H1 (cell line): ENCODE data around the gene GRIP2. TPM values are rescaled to one million over a fixed set of nuclear protein-coding genes. Genes with fewer than 3 reads are reported as not detected.

Experiments
- CTCF ChIA-PET: fragments of 300-600 bp; sonication (Branson Sonifier 250); formaldehyde crosslinking; loops from one replicate; lab custom pipeline; 2021; ENCODE audit not compliant: partially characterized antibody; lab: Charles Lee
- POLR2A ChIA-PET: fragments of 300-600 bp; sonication (Branson Sonifier 250); formaldehyde crosslinking; loops from one replicate; lab custom pipeline; 2021; ENCODE audit warnings: inconsistent platforms; ENCODE audit not compliant: partially characterized antibody; lab: Charles Lee
- DNase-seq, 2 experiments: peaks; one replicate each; pipeline versions ENCODE4 v3.0.0 to v3.0.0-alpha.2; 2010 to 2022; ENCODE audit warnings: low spot score in 2 of 2, low read depth in 1 of 2, mixed read lengths in 1 of 2
- FAIRE-seq: peaks from 2 replicates; lab custom pipeline; 2011; peaks lifted over from hg19 to GRCh38; lab: Jason Lieb, UNC
- H2AFZ ChIP-seq: 2 replicates; pipeline ENCODE4 v1.8.1; 2012; ENCODE audit warnings: low read length, inconsistent platforms
- H2AK5ac ChIP-seq: 2 replicates; pipeline ENCODE4 v1.6.1; 2013; ENCODE audit warnings: low read depth, low read length
- H2BK120ac ChIP-seq: replicated peaks from 2 replicates; pipeline ENCODE3; 2013; ENCODE audit warnings: low read depth, low read length, inconsistent platforms
- H2BK12ac ChIP-seq: 2 replicates; pipeline ENCODE4 v1.6.1; 2013; ENCODE audit warnings: low read depth, low read length
- H2BK15ac ChIP-seq: 2 replicates; pipeline ENCODE4 v1.6.1; 2013; ENCODE audit warnings: low read length
- H2BK20ac ChIP-seq: 2 replicates; pipeline ENCODE4 v1.6.1; 2013; ENCODE audit warnings: low read length
- H2BK5ac ChIP-seq: 2 replicates; pipeline ENCODE4 v1.6.1; 2013; ENCODE audit warnings: low read depth, low read length
- H3K14ac ChIP-seq: 2 replicates; pipeline ENCODE4 v1.6.1; 2013; ENCODE audit warnings: inconsistent platforms; ENCODE audit not compliant: insufficient read length
- H3K18ac ChIP-seq: 2 replicates; pipeline ENCODE4 v1.6.1; 2013; ENCODE audit warnings: low read length; ENCODE audit errors: extremely low read depth
- H3K23ac ChIP-seq: 2 replicates; pipeline ENCODE4 v1.6.1; 2013; ENCODE audit warnings: inconsistent platforms; ENCODE audit not compliant: insufficient read length
- H3K23me2 ChIP-seq: 2 replicates; pipeline ENCODE4 v1.6.1; 2013; ENCODE audit warnings: low read depth, low read length
- H3K27ac ChIP-seq: 2 replicates; pipeline ENCODE4 v1.6.1; 2011; ENCODE audit warnings: low read depth, low read length, inconsistent platforms
- H3K27me3 ChIP-seq, 4 experiments: replicated peaks in 1 of 4; 1 replicate in 1 of 4; 2 replicates in 3 of 4; pipeline versions ENCODE4 v1.6.1 to v1.8.1; 2011 to 2013; ENCODE audit warnings: low read length in 3 of 4, mild to moderate bottlenecking in 3 of 4, inconsistent platforms in 2 of 4, mixed read lengths in 2 of 4, moderate library complexity in 1 of 4; ENCODE audit not compliant: control insufficient read depth in 3 of 4, insufficient read depth in 3 of 4; ENCODE audit errors: extremely low read depth in 1 of 4
- H3K36me3 ChIP-seq, 4 experiments: 2 replicates each; pipeline versions ENCODE4 v1.6.1 to v1.8.1; 2011 to 2013; ENCODE audit warnings: mild to moderate bottlenecking in 4 of 4, low read length in 3 of 4, moderate library complexity in 2 of 4, control low read depth in 1 of 4, inconsistent platforms in 1 of 4; ENCODE audit not compliant: insufficient read depth in 4 of 4, control insufficient read depth in 2 of 4
- H3K4ac ChIP-seq: replicated peaks from 2 replicates; pipeline ENCODE3; 2013; ENCODE audit warnings: low read length, low read depth, mixed read lengths, inconsistent platforms; ENCODE audit not compliant: insufficient read length
- H3K4me1 ChIP-seq, 4 experiments: replicated peaks in 1 of 4; 1 replicate in 1 of 4; 2 replicates in 3 of 4; pipeline versions ENCODE4 v1.6.1 to v1.8.1; 2011 to 2013; ENCODE audit warnings: low read length in 3 of 4, inconsistent platforms in 2 of 4, mixed read lengths in 1 of 4; ENCODE audit not compliant: insufficient read depth in 4 of 4, control insufficient read depth in 3 of 4
- H3K4me2 ChIP-seq, 2 experiments: 2 replicates each; pipeline versions ENCODE4 v1.6.1 to v1.8.1; 2011 to 2013; ENCODE audit warnings: low read depth in 2 of 2, low read length in 2 of 2, control low read depth in 1 of 2, inconsistent platforms in 1 of 2, mild to moderate bottlenecking in 1 of 2; ENCODE audit not compliant: insufficient read depth in 1 of 2
- H3K4me3 ChIP-seq, 4 experiments: fragments of 200-600, 300-600 bp in 1 of 4; sonication (generic), shearing (Covaris generic), sonication (Bioruptor Twin) in 1 of 4; 2 replicates each; pipeline versions ENCODE4 v1.5.1 to v1.8.1; 2011 to 2016; ENCODE audit warnings: low read length in 4 of 4, low read depth in 3 of 4, control low read depth in 2 of 4, inconsistent platforms in 2 of 4, mild to moderate bottlenecking in 2 of 4, mixed read lengths in 1 of 4, moderate library complexity in 1 of 4; ENCODE audit not compliant: insufficient read depth in 2 of 4; ENCODE audit errors: extremely low read depth in 1 of 4
- H3K56ac ChIP-seq: replicated peaks from 2 replicates; pipeline ENCODE3; 2013; ENCODE audit warnings: low read depth, mild to moderate bottlenecking, mixed read lengths, low read length, inconsistent platforms; ENCODE audit not compliant: insufficient read length
- H3K79me1 ChIP-seq: 2 replicates; pipeline ENCODE4 v1.6.1; 2013; ENCODE audit warnings: low read depth, low read length, control low read depth
- H3K79me2 ChIP-seq, 2 experiments: 2 replicates each; pipeline versions ENCODE4 v1.6.1 to v1.8.1; 2012 to 2013; ENCODE audit warnings: low read length in 2 of 2, mild to moderate bottlenecking in 2 of 2, inconsistent platforms in 1 of 2; ENCODE audit not compliant: insufficient read depth in 2 of 2, control insufficient read depth in 1 of 2
- H3K9ac ChIP-seq, 4 experiments: replicated peaks in 1 of 4; 1 replicate in 1 of 4; 2 replicates in 3 of 4; pipeline versions ENCODE4 v1.6.1 to v1.8.1; 2011 to 2013; ENCODE audit warnings: low read depth in 3 of 4, low read length in 3 of 4, control low read depth in 2 of 4, mild to moderate bottlenecking in 2 of 4, moderate library complexity in 2 of 4, inconsistent platforms in 1 of 4; ENCODE audit errors: extremely low read depth in 1 of 4
- H3K9me3 ChIP-seq, 2 experiments: 2 replicates each; pipeline versions ENCODE4 v1.6.1 to v1.8.1; 2012 to 2013; ENCODE audit warnings: mild to moderate bottlenecking in 2 of 2, moderate library complexity in 2 of 2, control low read depth in 1 of 2, inconsistent platforms in 1 of 2, low read depth in 1 of 2, low read length in 1 of 2, mixed read lengths in 1 of 2; ENCODE audit not compliant: insufficient read depth in 2 of 2
- H4K20me1 ChIP-seq, 2 experiments: replicated peaks in 1 of 2; 2 replicates each; pipeline versions ENCODE3 to v1.8.1; 2011 to 2013; ENCODE audit warnings: inconsistent platforms in 2 of 2, low read length in 2 of 2, mild to moderate bottlenecking in 1 of 2; ENCODE audit not compliant: insufficient read depth in 2 of 2, control insufficient read depth in 1 of 2
- H4K5ac ChIP-seq: 2 replicates; pipeline ENCODE4 v1.6.1; 2013; ENCODE audit warnings: low read length, low read depth, mixed read lengths, inconsistent platforms; ENCODE audit not compliant: insufficient read length
- H4K8ac ChIP-seq: 2 replicates; pipeline ENCODE4 v1.8.0; 2013; ENCODE audit warnings: mild to moderate bottlenecking, moderate library complexity, low read length, inconsistent platforms; ENCODE audit not compliant: insufficient read depth; ENCODE audit errors: extremely low read depth
- H4K91ac ChIP-seq: replicated peaks from 2 replicates; pipeline ENCODE3; 2013; ENCODE audit warnings: low read length, mixed read lengths, inconsistent platforms; ENCODE audit not compliant: insufficient read length
- SP2 ChIP-seq: IDR thresholded peaks from 2 replicates; pipeline ENCODE4 v1.6.1; 2012; ENCODE audit warnings: mild to moderate bottlenecking, low read length, inconsistent platforms
- WGBS, 2 experiments: shearing (Covaris generic) in 1 of 2; methylation state at CpG; one replicate each; pipeline versions ENCODE4 v1.1.6 to v1.1.7; 2013 to 2015; ENCODE audit warnings: low lambda C conversion rate in 2 of 2, mixed read lengths in 2 of 2, inconsistent platforms in 1 of 2, low coverage in 1 of 2, missing lambda C conversion rate in 1 of 2; ENCODE audit not compliant: insufficient replicate concordance in 2 of 2, insufficient coverage in 1 of 2, insufficient read length in 1 of 2; ENCODE audit errors: extremely low coverage in 1 of 2, missing lambda C conversion rate in 1 of 2; 5-methylcytosine and 5-hydroxymethylcytosine counted together
- polyA plus RNA-seq, 7 experiments: library from polyadenylated mRNA; depleted of rRNA in 3 of 7; stranded (reverse) in 5 of 7; unstranded in 2 of 7; fragments of >200 nt in 5 of 7; fragments of 200-250 nt in 2 of 7; gene quantifications; 1 replicate in 5 of 7; 2 replicates in 1 of 7; 4 replicates in 1 of 7; pipeline versions ENCODE4 v1.2.1 to v1.2.3, GENCODE V29; 2011 to 2013; ENCODE audit warnings: missing spikeins in 2 of 7, mixed read lengths in 2 of 7
- total RNA-seq: library from RNA; stranded (reverse); fragmentation: NEBNext Ultra II Directional; extraction: Animal tissue kit (Norgen Biotek cat#: 25700); gene quantifications from 2 replicates; pipeline ENCODE4 v1.2.1, GENCODE V29; 2021

GRIP2 gene
- total and polyA plus RNA-seq, 2 of the 8 experiments (the other 6 are each of a cell fraction or from before 2014, with no cell fraction given) = 2.5 to 6.4 TPM

DNA sequence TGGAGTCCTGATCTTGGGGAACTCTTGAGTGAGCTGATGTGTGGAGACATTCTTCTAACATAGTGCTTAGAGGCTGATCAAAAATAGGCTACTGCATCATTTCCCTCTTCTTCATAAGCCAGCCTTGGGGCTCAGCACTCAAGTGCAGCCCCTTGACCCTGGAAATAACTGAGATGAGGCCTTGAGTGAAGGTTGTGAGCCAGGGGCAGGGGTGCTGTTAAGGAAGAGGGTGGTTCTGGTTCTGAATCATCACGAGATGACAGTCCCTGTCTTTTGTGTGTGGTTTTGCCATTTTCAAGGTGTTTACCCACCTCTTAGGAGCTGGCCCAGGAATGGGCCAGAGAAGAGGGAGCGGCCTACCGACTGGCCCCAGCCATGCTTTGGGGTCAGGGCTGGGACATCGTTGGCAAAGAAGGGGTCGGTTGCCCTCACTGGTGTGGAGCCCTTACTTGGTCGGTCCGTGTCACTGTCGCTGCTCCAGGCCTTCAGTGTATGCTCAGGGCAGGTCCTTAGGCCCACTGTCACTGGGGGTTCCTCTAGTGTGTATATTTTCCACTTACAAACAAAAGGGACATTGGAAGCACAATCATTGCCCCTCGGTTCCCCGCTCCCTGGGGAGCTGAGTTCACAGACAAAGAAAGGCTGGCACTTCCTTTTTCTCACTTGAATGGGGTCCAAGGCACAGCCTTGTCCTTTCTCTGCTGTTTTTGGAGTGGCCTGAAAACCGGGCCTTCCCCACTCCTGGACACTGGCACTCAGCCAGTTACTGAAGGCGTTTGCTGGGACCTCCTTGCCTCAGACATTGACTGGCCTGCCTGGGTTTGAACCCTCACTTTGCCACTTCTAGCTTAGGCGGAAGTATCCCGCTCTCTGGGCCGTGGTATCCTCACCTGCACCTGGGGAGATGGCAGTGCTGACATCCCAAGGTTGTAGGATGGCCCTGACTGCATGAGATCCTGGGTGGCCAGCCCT is 91.1 kb downstream of the GRIP2 start:
- Histone ChIP-seq H2BK12ac (no peak overlapping the region), H3K4me2 (no peak overlapping the region), H2BK20ac (no peak overlapping the region), H2BK120ac (no peak overlapping the region), H4K5ac (no peak overlapping the region), H4K8ac (no peak overlapping the region; the same call in 1 of the 2 replicates), H3K27ac (no peak overlapping the region), H3K14ac (no peak overlapping the region), H3K79me2 (no peaks in the 10 kb centered on the region), H3K79me1 (peaks cover 6% of the 10 kb centered on the region; the same call in 1 of the 2 replicates), H2AK5ac (no peak overlapping the region), H3K9me3 (no peaks in the 10 kb centered on the region), H3K4me3 (no peak overlapping the region), H3K36me3 (peaks cover 29 to 67% (median 54%) of the 10 kb centered on the region in 4 experiments), H2BK5ac (no peak overlapping the region; the same call in 1 of the 2 replicates), H3K56ac (no peak overlapping the region), H3K27me3 (no peaks in the 10 kb centered on the region), H4K91ac (no peak overlapping the region), H3K9ac (no peak overlapping the region), H2AFZ (no peak overlapping the region), H3K4ac (no peak overlapping the region), H3K18ac (no peak overlapping the region), H3K23ac (no peak overlapping the region), H3K4me1 (peaks cover 0 to 2% (median 0%) of the 10 kb centered on the region in 4 experiments; a peak in 1 of 7 replicates), H3K23me2 (peaks cover 6% of the 10 kb centered on the region; the same call in 1 of the 2 replicates), H4K20me1 (peaks cover 4 to 13% of the 10 kb centered on the region in 2 experiments), H2BK15ac (no peak overlapping the region)
- CTCF ChIA-PET = interaction anchor here (0.8 to 2.4 kb wide), 9 partner anchors 10 to 245 kb away, joined by 3 to 9 read pairs (median 3); no protein-coding TSS in a partner anchor
- POLR2A ChIA-PET = interaction anchor here (0.9 to 1.4 kb wide), 3 partner anchors 8 to 270 kb away, joined by 3 read pairs; partner anchors contain the start of gene LSM3
- no peak for TF ChIP-seq SP2
- no peak for DNase-seq
- no peak for FAIRE-seq
- WGBS, 2 experiments = 88% methylated on average over 15 of the region's 15 CpGs; no CpG with 5 or more reads in 1 of the 2 experiments
